IMR-90 (cell line): Measurements from ENCODE around the gene HEBP1.

Source experiments
- BHLHE40 ChIP-seq: fragments of 150-350 bp; IDR thresholded peaks from 2 replicates; pipeline ENCODE4 v1.6.1; 2016; ENCODE audit warnings: mild to moderate bottlenecking, low read depth, low read length
- CEBPB ChIP-seq: IDR thresholded peaks from 2 replicates; pipeline ENCODE4 v1.6.1; 2012; ENCODE audit warnings: low read depth, low read length, improper control_type of control experiment
- FOS ChIP-seq: fragments of 150-350 bp; IDR thresholded peaks from 2 replicates; pipeline ENCODE4 v1.6.1; 2016; ENCODE audit warnings: low read depth, low read length
- MAZ ChIP-seq: IDR thresholded peaks from 2 replicates; pipeline ENCODE4 v1.6.1; 2012; ENCODE audit warnings: low read depth, mild to moderate bottlenecking, low read length, improper control_type of control experiment, moderate library complexity, borderline replicate concordance
- POLR2A ChIP-seq: IDR thresholded peaks from 2 replicates; pipeline ENCODE4 v1.6.1; 2012; ENCODE audit warnings: mild to moderate bottlenecking, low read depth, low read length
- RAD21 ChIP-seq: IDR thresholded peaks from 2 replicates; pipeline ENCODE4 v1.6.1; 2012; ENCODE audit warnings: low read length, improper control_type of control experiment
- RCOR1 ChIP-seq: IDR thresholded peaks from 2 replicates; pipeline ENCODE4 v1.6.1; 2012; ENCODE audit warnings: mild to moderate bottlenecking, low read length, improper control_type of control experiment; ENCODE audit not compliant: insufficient replicate concordance
- RFX5 ChIP-seq: IDR thresholded peaks from 2 replicates; pipeline ENCODE4 v1.8.0; 2012; ENCODE audit warnings: low read depth, mild to moderate bottlenecking, low read length, moderate library complexity
- SMC3 ChIP-seq: fragments of 150-350 bp; IDR thresholded peaks from 2 replicates; pipeline ENCODE4 v1.6.1; 2016; ENCODE audit warnings: low read depth, mild to moderate bottlenecking, antibody characterized with exemption, low read length, moderate library complexity
- TF ChIP-seq, protein P1 (sequence below): fragments of 150-350 bp; IDR thresholded peaks from 2 replicates; pipeline ENCODE4 v1.6.1; 2017; ENCODE audit warnings: mild to moderate bottlenecking, antibody characterized with exemption, low read length, low read depth
- TF ChIP-seq, protein P2 (sequence below): conservative IDR thresholded peaks from 2 replicates; pipeline ENCODE4 v1.5.1; 2012; ENCODE audit warnings: mild to moderate bottlenecking, low read depth, low read length, improper control_type of control experiment
- TF ChIP-seq, protein P3 (sequence below): fragments of 150-350 bp; IDR thresholded peaks from 2 replicates; pipeline ENCODE4 v1.6.1; 2016; ENCODE audit warnings: low read depth, mild to moderate bottlenecking, low read length, moderate library complexity, borderline replicate concordance

- TF ChIP-seq, protein P1, sequence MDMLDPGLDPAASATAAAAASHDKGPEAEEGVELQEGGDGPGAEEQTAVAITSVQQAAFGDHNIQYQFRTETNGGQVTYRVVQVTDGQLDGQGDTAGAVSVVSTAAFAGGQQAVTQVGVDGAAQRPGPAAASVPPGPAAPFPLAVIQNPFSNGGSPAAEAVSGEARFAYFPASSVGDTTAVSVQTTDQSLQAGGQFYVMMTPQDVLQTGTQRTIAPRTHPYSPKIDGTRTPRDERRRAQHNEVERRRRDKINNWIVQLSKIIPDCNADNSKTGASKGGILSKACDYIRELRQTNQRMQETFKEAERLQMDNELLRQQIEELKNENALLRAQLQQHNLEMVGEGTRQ = no peak
- TF ChIP-seq FOS (no peak), POLR2A (no peak), RCOR1 (no peak), CEBPB (no peak), RAD21 (no peak), MAZ (no peak), SMC3 (no peak), RFX5 (no peak), BHLHE40 (no peak)
- TF ChIP-seq, protein P2, sequence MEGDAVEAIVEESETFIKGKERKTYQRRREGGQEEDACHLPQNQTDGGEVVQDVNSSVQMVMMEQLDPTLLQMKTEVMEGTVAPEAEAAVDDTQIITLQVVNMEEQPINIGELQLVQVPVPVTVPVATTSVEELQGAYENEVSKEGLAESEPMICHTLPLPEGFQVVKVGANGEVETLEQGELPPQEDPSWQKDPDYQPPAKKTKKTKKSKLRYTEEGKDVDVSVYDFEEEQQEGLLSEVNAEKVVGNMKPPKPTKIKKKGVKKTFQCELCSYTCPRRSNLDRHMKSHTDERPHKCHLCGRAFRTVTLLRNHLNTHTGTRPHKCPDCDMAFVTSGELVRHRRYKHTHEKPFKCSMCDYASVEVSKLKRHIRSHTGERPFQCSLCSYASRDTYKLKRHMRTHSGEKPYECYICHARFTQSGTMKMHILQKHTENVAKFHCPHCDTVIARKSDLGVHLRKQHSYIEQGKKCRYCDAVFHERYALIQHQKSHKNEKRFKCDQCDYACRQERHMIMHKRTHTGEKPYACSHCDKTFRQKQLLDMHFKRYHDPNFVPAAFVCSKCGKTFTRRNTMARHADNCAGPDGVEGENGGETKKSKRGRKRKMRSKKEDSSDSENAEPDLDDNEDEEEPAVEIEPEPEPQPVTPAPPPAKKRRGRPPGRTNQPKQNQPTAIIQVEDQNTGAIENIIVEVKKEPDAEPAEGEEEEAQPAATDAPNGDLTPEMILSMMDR = no peak
- TF ChIP-seq, protein P3, sequence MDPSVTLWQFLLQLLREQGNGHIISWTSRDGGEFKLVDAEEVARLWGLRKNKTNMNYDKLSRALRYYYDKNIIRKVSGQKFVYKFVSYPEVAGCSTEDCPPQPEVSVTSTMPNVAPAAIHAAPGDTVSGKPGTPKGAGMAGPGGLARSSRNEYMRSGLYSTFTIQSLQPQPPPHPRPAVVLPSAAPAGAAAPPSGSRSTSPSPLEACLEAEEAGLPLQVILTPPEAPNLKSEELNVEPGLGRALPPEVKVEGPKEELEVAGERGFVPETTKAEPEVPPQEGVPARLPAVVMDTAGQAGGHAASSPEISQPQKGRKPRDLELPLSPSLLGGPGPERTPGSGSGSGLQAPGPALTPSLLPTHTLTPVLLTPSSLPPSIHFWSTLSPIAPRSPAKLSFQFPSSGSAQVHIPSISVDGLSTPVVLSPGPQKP = no peak
These were observed 25.9 kb downstream of the HEBP1 start for GRCh38 chr12:12974211-12974610.
